Right renal pelvis (tissue), 4 donors: ENCODE measurements around the gene LDAH. TPM values are rescaled to one million over a fixed set of nuclear protein-coding genes. Genes with fewer than 3 reads are reported as not detected.
"Not testable (repeated sequence)": the region's sequence is repeated elsewhere in the genome, so short reads cannot be mapped to it uniquely, and the experiment has no call there.

Experiments used
- DNase-seq, 4 donors: peaks; one replicate each; pipeline ENCODE4 v3.0.0-alpha.2; 2013; ENCODE audit warnings: low read depth in 4 of 4, low spot score in 3 of 4, missing footprints in 1 of 4
- polyA plus RNA-seq, 4 donors: library from polyadenylated mRNA; unstranded; fragments of 120-200 nt; gene quantifications; one replicate each; pipeline ENCODE4 v1.2.1, GENCODE V29; 2013; ENCODE audit not compliant: insufficient read length in 4 of 4

LDAH gene
- polyA plus RNA-seq, 4 donors = 37.2 to 45.5 (median 40.6) TPM

GRCh38 chr2:20725782-20726181, 97.1 kb downstream of the LDAH start:
- no peak for DNase-seq

GRCh38 chr2:20724500-20725053, 98.3 kb downstream of the LDAH start:
- DNase-seq = no peak

GRCh38 chr2:20723543-20723942, 99.4 kb downstream of the LDAH start:
- DNase-seq = no peak

- no peak for DNase-seq
Observed at GRCh38 chr2:20722592-20723240, 100.2 kb downstream of the LDAH start.

GRCh38 chr2:20717641-20718040, 105.3 kb downstream of the LDAH start:
- no peak for DNase-seq

- DNase-seq = not testable (repeated sequence)
Observed at GRCh38 chr2:20716164-20716563, 106.7 kb downstream of the LDAH start.

- not testable (repeated sequence) for DNase-seq
Observed at GRCh38 chr2:20714412-20714811, 108.5 kb downstream of the LDAH start.

GRCh38 chr2:20713585-20713984, 109.3 kb downstream of the LDAH start:
- not testable (repeated sequence) for DNase-seq

- not testable (repeated sequence) for DNase-seq
Observed at GRCh38 chr2:20711641-20712040, 111.3 kb downstream of the LDAH start.

GRCh38 chr2:20707601-20708000, 115.3 kb downstream of the LDAH start:
- DNase-seq = no peak

GRCh38 chr2:20706786-20707185, 116.1 kb downstream of the LDAH start:
- no peak for DNase-seq

GRCh38 chr2:20706217-20706616, 116.7 kb downstream of the LDAH start:
- no peak for DNase-seq

- DNase-seq = no peak
Observed at GRCh38 chr2:20704886-20705285, 118.0 kb downstream of the LDAH start.

- no peak for DNase-seq
Observed at GRCh38 chr2:20702563-20702962, 120.3 kb downstream of the LDAH start.

- no peak for DNase-seq
Observed at GRCh38 chr2:20698916-20699613, 123.8 kb downstream of the LDAH start.

- no peak for DNase-seq
Observed at GRCh38 chr2:20697322-20697934, 125.5 kb downstream of the LDAH start.

GRCh38 chr2:20696366-20696765, 126.5 kb downstream of the LDAH start:
- DNase-seq = no peak

- DNase-seq = no peak
Observed at GRCh38 chr2:20693317-20693716, 129.6 kb downstream of the LDAH start.

GRCh38 chr2:20692081-20692480, 130.8 kb downstream of the LDAH start:
- no peak for DNase-seq

GRCh38 chr2:20691076-20691734, 131.7 kb downstream of the LDAH start:
- DNase-seq = no peak
